Non-pigmented ciliary epithelial cell (primary cell): ENCODE results near the gene ZNF189.

Experiments
- DNase-seq: peaks from one replicate; pipeline ENCODE4 v3.0.0-alpha.2; 2010; ENCODE audit warnings: low read depth

The ZNF189 gene

GRCh38 chr9:101418518-101419430 lies 20.1 kb downstream of the ZNF189 start:
- no peak for DNase-seq

GRCh38 chr9:101419863-101420262 lies 21.2 kb downstream of the ZNF189 start:
- DNase-seq, result no peak

GRCh38 chr9:101421653-101422065 lies 23.0 kb downstream of the ZNF189 start:
- DNase-seq, result no peak

GRCh38 chr9:101427358-101427757 lies 28.7 kb downstream of the ZNF189 start:
- DNase-seq, result no peak

- no peak for DNase-seq
These were observed 29.5 kb downstream of the ZNF189 start for GRCh38 chr9:101427957-101428655.

GRCh38 chr9:101428909-101429308 lies 30.3 kb downstream of the ZNF189 start:
- DNase-seq, result no peak

- DNase-seq, result no peak
These were observed 31.1 kb downstream of the ZNF189 start for GRCh38 chr9:101429736-101430135.

GRCh38 chr9:101432171-101432570 lies 33.5 kb downstream of the ZNF189 start:
- no peak for DNase-seq

GRCh38 chr9:101432740-101433139 lies 34.1 kb downstream of the ZNF189 start:
- DNase-seq, result no peak

- DNase-seq, result no peak
These were observed 34.6 kb downstream of the ZNF189 start for GRCh38 chr9:101433229-101433628.

GRCh38 chr9:101434998-101435397 lies 36.3 kb downstream of the ZNF189 start:
- no peak for DNase-seq

- DNase-seq, result no peak
These were observed 37.0 kb downstream of the ZNF189 start, which contains the start of gene ALDOB for GRCh38 chr9:101435601-101436079. TSS of gene ALDOB (minus strand) at chr9:101435774. CDS start at chr9:101430887, 4,887 bp downstream.

- no peak for DNase-seq
These were observed 39.2 kb downstream of the ZNF189 start for GRCh38 chr9:101437806-101438232.

- no peak for DNase-seq
These were observed 39.9 kb downstream of the ZNF189 start for GRCh38 chr9:101438523-101438922.

GRCh38 chr9:101440714-101441230 lies 42.1 kb downstream of the ZNF189 start:
- DNase-seq, result no peak

GRCh38 chr9:101442318-101442717 lies 43.7 kb downstream of the ZNF189 start:
- no peak for DNase-seq

GRCh38 chr9:101442736-101443135 lies 44.1 kb downstream of the ZNF189 start:
- DNase-seq, result no peak

GRCh38 chr9:101443364-101443771 lies 44.7 kb downstream of the ZNF189 start:
- DNase-seq, result no peak

GRCh38 chr9:101445353-101446029 lies 46.8 kb downstream of the ZNF189 start:
- DNase-seq, result no peak

GRCh38 chr9:101446732-101447131 lies 48.1 kb downstream of the ZNF189 start:
- DNase-seq, result no peak

- DNase-seq, result no peak
These were observed 50.0 kb downstream of the ZNF189 start for GRCh38 chr9:101448680-101449070.

GRCh38 chr9:101449071-101449721 lies 50.5 kb downstream of the ZNF189 start:
- DNase-seq, result no peak
